HL-60 (cell line): ENCODE measurements around the gene SSH2.

Experiments used
- DNase-seq, 2 experiments: peaks; one replicate each; pipeline ENCODE4 v3.0.0-alpha.2; 2010 to 2020; ENCODE audit warnings: low read depth in 1 of 2, low spot score in 1 of 2
- H3K27ac ChIP-seq: fragments of 250-450 bp; sonication (Bioruptor Pico); replicated peaks from 2 replicates; pipeline ENCODE4 v1.5.1; 2020; ENCODE audit warnings: mild to moderate bottlenecking, moderate library complexity
- H3K27me3 ChIP-seq: fragments of 250-450 bp; sonication (Bioruptor Pico); 2 replicates; pipeline ENCODE4 v1.5.1; 2021; ENCODE audit warnings: mild to moderate bottlenecking, moderate library complexity; ENCODE audit not compliant: insufficient read depth, poor library complexity, severe bottlenecking
- H3K4me3 ChIP-seq: replicated peaks from 2 replicates; pipeline ENCODE4 v1.5.1; 2011; ENCODE audit warnings: mild to moderate bottlenecking, control low read depth, low read length; ENCODE audit not compliant: insufficient read depth
- GABPA ChIP-seq: IDR thresholded peaks from 2 replicates; pipeline ENCODE4 v1.6.1; 2012; ENCODE audit warnings: low read depth
- POLR2AphosphoS5 ChIP-seq: IDR thresholded peaks from 2 replicates; pipeline ENCODE4 v1.6.1; 2012; ENCODE audit warnings: low read depth
- SPI1 ChIP-seq: IDR thresholded peaks from 2 replicates; pipeline ENCODE4 v1.6.1; 2012; ENCODE audit warnings: low read depth, mild to moderate bottlenecking, borderline replicate concordance
- long read RNA-seq: library from polyadenylated mRNA; unstranded; transcript quantifications from one replicate; pipeline ENCODE4 v2.0.0, GENCODE V29; 2020
- TF ChIP-seq, protein P1 (sequence below): IDR thresholded peaks from one replicate; pipeline ENCODE4 v1.5.1; 2011; ENCODE audit warnings: low read length, control low read depth, inconsistent platforms; ENCODE audit not compliant: insufficient read depth
- TF ChIP-seq, protein P2 (sequence below): IDR thresholded peaks from 2 replicates; pipeline ENCODE4 v1.6.1; 2012; ENCODE audit warnings: low read depth; ENCODE audit not compliant: insufficient replicate concordance

Gene SSH2
- long read RNA-seq, partial matches to known transcripts = 2 of 12 reads
- long read RNA-seq, other reads (novel, unspliced or antisense) = 8 of 12 reads

- Histone ChIP-seq H3K27ac (peak within 1 kb of the TSS; percentile 92), H3K27me3 (no peaks in the 10 kb centered on the region), H3K4me3 (peak within 1 kb of the TSS; percentile 63)
- peak; percentile 79 to 91 for DNase-seq
- TF ChIP-seq SPI1 (peak; percentile 44; the same call in 1 of the 2 replicates), GABPA (no peak), POLR2AphosphoS5 (peak; percentile 84)
- TF ChIP-seq, protein P1, sequence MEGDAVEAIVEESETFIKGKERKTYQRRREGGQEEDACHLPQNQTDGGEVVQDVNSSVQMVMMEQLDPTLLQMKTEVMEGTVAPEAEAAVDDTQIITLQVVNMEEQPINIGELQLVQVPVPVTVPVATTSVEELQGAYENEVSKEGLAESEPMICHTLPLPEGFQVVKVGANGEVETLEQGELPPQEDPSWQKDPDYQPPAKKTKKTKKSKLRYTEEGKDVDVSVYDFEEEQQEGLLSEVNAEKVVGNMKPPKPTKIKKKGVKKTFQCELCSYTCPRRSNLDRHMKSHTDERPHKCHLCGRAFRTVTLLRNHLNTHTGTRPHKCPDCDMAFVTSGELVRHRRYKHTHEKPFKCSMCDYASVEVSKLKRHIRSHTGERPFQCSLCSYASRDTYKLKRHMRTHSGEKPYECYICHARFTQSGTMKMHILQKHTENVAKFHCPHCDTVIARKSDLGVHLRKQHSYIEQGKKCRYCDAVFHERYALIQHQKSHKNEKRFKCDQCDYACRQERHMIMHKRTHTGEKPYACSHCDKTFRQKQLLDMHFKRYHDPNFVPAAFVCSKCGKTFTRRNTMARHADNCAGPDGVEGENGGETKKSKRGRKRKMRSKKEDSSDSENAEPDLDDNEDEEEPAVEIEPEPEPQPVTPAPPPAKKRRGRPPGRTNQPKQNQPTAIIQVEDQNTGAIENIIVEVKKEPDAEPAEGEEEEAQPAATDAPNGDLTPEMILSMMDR = no peak
- TF ChIP-seq, protein P2, sequence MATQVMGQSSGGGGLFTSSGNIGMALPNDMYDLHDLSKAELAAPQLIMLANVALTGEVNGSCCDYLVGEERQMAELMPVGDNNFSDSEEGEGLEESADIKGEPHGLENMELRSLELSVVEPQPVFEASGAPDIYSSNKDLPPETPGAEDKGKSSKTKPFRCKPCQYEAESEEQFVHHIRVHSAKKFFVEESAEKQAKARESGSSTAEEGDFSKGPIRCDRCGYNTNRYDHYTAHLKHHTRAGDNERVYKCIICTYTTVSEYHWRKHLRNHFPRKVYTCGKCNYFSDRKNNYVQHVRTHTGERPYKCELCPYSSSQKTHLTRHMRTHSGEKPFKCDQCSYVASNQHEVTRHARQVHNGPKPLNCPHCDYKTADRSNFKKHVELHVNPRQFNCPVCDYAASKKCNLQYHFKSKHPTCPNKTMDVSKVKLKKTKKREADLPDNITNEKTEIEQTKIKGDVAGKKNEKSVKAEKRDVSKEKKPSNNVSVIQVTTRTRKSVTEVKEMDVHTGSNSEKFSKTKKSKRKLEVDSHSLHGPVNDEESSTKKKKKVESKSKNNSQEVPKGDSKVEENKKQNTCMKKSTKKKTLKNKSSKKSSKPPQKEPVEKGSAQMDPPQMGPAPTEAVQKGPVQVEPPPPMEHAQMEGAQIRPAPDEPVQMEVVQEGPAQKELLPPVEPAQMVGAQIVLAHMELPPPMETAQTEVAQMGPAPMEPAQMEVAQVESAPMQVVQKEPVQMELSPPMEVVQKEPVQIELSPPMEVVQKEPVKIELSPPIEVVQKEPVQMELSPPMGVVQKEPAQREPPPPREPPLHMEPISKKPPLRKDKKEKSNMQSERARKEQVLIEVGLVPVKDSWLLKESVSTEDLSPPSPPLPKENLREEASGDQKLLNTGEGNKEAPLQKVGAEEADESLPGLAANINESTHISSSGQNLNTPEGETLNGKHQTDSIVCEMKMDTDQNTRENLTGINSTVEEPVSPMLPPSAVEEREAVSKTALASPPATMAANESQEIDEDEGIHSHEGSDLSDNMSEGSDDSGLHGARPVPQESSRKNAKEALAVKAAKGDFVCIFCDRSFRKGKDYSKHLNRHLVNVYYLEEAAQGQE = peak; percentile 22
Observed at GRCh38 chr17:29929533-29930408, at the start of gene SSH2. SSH2 (minus strand) TSS chr17:29930228; CDS start chr17:29930000, 228 bp downstream.

DNA sequence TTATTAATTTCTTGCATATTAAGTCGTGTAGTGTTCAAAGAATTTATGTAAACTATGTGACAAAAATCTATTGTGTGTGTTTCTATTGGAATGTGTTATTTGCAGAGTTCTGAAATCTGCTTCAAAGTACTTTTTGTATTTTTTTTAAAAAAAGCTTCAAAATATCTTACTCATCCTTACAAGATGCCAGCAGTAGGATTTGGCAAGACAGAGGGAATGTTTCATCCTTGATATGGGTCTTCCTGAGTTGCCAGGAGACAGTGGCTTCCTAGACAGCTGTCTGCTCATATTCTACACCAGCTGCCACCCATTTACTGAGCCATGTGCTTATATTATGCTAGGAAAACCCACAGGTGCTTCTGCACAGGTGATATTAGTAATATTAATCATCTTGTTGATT, 47.8 kb upstream of the SSH2 start:
- Histone ChIP-seq H3K27me3 (no peaks in the 10 kb centered on the region), H3K27ac (no peak overlapping the region), H3K4me3 (no peak overlapping the region)
- TF ChIP-seq, protein P2 = no peak
- TF ChIP-seq, protein P1 = no peak
- TF ChIP-seq GABPA (no peak), SPI1 (no peak), POLR2AphosphoS5 (no peak)
- DNase-seq = no peak

DNA sequence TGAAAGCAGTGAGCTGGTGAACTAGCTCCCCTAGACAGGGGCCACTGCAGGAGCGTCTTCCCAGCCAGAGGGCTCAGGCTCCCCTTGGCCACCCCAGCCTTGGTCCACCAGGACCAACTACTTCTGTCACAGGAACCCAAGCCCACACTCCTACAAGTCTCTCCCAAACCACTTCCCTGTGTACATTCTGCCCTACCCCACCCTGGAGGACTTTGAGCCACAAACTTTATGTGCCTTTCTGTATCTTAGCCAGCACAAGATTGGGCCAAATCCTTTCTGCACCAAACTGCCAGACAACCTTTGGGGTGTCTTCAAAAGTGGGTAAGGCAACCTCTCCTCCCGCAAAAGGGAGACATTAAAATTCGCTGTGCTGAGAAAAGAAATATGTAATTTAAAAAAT, 43.0 kb upstream of the SSH2 start:
- H3K4me3 ChIP-seq = no peak overlapping the region
- DNase-seq = no peak
- no peak overlapping the region for H3K27ac ChIP-seq
- TF ChIP-seq GABPA (no peak), SPI1 (no peak)
- TF ChIP-seq, protein P2 = no peak
- no peaks in the 10 kb centered on the region for H3K27me3 ChIP-seq
